HG03354 (cell line): Measurements from ENCODE around the gene TLE2.
"Not testable (repeated sequence)": the region's sequence is repeated elsewhere in the genome, so short reads cannot be mapped to it uniquely, and the experiment has no call there.

Experiments
- ATAC-seq: cut with Tn5 transposase; IDR thresholded peaks from one replicate; pipeline ENCODE4 v1.9.1; 2021; ENCODE audit warnings: mild to moderate bottlenecking; ENCODE audit not compliant: unreplicated experiment, poor library complexity, severe bottlenecking

TLE2 gene

GRCh38 chr19:2967972-2968371 lies 61.1 kb downstream of the TLE2 start:
- no peak for ATAC-seq

GRCh38 chr19:2964874-2965273 lies 64.2 kb downstream of the TLE2 start:
- no peak for ATAC-seq

DNA sequence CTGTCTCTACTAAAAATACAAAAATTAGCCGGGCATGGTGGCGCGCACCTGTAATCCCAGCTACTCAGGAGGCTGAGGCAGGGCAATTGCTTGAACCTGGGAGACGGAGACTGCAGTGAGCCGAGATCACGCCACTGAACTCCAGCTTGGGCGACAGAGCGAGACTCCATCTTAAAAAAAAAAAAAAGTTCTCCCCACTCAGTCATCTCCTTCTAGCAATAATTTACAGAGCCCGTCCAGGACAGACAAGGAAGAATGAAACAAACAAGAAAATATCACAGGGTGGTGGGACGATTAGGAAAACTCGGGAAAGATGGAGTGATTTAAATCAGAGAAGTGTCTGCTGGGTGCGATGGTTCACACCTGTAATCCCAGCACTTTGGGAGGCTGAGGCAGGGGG lies 65.4 kb downstream of the TLE2 start:
- ATAC-seq, result not testable (repeated sequence)

DNA sequence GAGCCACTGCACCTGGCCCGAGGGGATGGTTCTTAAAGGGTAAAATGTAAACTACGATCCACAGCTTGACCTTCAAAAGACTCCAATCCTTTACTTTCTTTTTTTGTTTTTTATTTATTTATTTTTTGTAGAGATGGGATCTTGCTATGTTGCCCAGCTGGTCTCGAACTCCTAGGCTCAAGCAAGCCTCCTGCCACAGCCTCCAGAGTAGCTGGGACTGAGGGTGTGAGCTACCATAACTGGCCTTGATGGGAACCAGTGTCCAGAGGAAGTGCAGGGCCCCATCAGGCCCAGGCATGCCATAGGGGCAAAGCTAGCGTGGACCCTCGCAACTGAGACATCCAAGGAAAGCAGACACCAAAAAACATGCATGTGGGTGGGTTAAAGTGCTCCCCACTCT lies 66.0 kb downstream of the TLE2 start:
- ATAC-seq, result no peak

- ATAC-seq, result no peak
Measured at GRCh38 chr19:2962018-2962670, 66.9 kb downstream of the TLE2 start.

DNA sequence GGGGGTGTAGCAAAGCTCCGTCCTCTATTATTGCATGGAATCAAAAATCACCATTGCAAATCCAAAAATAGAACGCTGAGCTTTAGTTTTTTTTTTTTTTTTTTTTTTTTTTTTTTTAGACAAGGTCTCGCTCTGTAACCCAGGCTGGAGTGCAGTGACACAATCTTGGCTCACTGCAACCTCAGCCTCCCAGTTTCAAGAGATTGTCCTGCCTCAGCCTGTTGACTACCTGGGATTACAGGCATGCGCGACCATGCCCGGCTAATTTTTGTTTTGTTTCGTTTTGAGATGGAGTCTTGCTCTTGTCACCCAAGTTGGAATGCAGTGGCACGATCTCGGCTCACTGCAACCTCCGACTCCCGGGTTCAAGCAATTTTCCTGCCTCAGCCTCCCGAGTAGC lies 69.0 kb downstream of the TLE2 start:
- ATAC-seq, result no peak

- no peak for ATAC-seq
Measured at GRCh38 chr19:2957160-2957559, 71.9 kb downstream of the TLE2 start.

GRCh38 chr19:2952953-2953481 lies 76.1 kb downstream of the TLE2 start:
- no peak for ATAC-seq

- ATAC-seq, result peak; percentile 90
Measured at GRCh38 chr19:2950286-2951124, 78.6 kb downstream of the TLE2 start.

DNA sequence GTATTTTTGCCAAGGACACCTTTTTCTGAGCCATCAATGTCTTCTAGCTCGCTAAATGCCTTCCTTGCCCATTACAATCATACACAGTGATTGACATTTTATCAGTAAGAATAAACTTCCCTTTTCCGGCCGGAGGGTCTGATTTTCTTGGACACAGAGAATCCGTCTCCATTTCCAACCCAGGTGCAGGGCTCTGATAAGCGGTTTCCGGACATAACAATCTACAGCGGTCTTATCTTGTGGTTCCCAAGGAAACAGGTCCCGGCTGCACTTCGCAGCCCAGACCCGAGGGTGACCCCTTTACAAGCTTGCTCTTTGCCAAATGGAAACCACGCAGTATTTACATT lies 79.2 kb downstream of the TLE2 start:
- ATAC-seq, result peak; percentile 10
